A673 (cell line): ENCODE data around the gene POLD2.

ENCODE experiments used
- EZH2 ChIP-seq: fragments of 200-600 bp; sonication (generic); IDR thresholded peaks from 2 replicates; pipeline ENCODE4 v1.6.1; 2017; ENCODE audit warnings: borderline replicate concordance, low read depth, mild to moderate bottlenecking, mixed read lengths, antibody characterized with exemption, low read length; ENCODE audit not compliant: poor library complexity, severe bottlenecking
- TF ChIP-seq, protein P1 (sequence below): fragments of 300-800, 200-600 bp; sonication (generic); conservative IDR thresholded peaks from 2 replicates; pipeline ENCODE4 v1.5.1; 2017; ENCODE audit warnings: low read depth, mild to moderate bottlenecking, antibody characterized with exemption, low read length, moderate library complexity, mixed read lengths

DNA sequence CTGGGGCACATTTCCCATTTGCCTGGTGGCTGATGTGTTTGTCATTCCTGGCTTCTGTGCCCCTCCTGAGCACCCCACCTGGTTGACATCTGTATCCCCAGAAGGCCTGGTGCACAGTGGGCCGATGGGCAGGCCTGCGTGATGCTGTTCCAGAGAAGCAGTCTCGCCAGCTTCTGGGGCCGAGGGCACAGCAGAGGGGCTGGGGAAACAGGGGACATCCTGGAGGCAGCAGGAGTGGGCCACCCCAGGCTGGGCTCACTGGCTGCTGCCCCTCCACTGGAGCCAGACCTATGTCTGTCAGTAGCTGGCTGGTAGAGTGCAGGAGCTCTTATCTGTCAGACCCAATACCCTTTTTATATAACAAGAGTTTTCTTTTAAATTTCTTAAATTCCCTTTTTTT is 18.7 kb upstream of the POLD2 start:
- TF ChIP-seq EZH2: no peak
- TF ChIP-seq, protein P1, sequence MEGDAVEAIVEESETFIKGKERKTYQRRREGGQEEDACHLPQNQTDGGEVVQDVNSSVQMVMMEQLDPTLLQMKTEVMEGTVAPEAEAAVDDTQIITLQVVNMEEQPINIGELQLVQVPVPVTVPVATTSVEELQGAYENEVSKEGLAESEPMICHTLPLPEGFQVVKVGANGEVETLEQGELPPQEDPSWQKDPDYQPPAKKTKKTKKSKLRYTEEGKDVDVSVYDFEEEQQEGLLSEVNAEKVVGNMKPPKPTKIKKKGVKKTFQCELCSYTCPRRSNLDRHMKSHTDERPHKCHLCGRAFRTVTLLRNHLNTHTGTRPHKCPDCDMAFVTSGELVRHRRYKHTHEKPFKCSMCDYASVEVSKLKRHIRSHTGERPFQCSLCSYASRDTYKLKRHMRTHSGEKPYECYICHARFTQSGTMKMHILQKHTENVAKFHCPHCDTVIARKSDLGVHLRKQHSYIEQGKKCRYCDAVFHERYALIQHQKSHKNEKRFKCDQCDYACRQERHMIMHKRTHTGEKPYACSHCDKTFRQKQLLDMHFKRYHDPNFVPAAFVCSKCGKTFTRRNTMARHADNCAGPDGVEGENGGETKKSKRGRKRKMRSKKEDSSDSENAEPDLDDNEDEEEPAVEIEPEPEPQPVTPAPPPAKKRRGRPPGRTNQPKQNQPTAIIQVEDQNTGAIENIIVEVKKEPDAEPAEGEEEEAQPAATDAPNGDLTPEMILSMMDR: no peak
